Tibial nerve (tissue), 4 donors: ENCODE data around the gene ACOXL.

ENCODE experiments used
- EP300 ChIP-seq, 2 donors: sonication (generic); formaldehyde crosslinking; IDR thresholded peaks; one replicate each; pipeline ENCODE4 v1.6.1; 2017; ENCODE audit warnings: antibody characterized with exemption in 2 of 2, mild to moderate bottlenecking in 1 of 2
- POLR2A ChIP-seq, 2 donors: fragments of 450-650 bp; IDR thresholded peaks; one replicate each; pipeline ENCODE4 v1.6.1; 2017; ENCODE audit warnings: antibody characterized with exemption in 2 of 2, mild to moderate bottlenecking in 2 of 2, moderate library complexity in 2 of 2
- TF ChIP-seq, protein P1 (sequence below), 5 experiments: fragments of 200-600 bp in 3 of 5; fragments of 450-650 bp in 2 of 5; sonication (generic) in 3 of 5; IDR thresholded peaks; one replicate each; pipeline ENCODE4 v1.5.1; 2016 to 2019; ENCODE audit warnings: antibody characterized with exemption in 5 of 5, mild to moderate bottlenecking in 3 of 5, moderate library complexity in 2 of 5

- TF ChIP-seq, protein P1, sequence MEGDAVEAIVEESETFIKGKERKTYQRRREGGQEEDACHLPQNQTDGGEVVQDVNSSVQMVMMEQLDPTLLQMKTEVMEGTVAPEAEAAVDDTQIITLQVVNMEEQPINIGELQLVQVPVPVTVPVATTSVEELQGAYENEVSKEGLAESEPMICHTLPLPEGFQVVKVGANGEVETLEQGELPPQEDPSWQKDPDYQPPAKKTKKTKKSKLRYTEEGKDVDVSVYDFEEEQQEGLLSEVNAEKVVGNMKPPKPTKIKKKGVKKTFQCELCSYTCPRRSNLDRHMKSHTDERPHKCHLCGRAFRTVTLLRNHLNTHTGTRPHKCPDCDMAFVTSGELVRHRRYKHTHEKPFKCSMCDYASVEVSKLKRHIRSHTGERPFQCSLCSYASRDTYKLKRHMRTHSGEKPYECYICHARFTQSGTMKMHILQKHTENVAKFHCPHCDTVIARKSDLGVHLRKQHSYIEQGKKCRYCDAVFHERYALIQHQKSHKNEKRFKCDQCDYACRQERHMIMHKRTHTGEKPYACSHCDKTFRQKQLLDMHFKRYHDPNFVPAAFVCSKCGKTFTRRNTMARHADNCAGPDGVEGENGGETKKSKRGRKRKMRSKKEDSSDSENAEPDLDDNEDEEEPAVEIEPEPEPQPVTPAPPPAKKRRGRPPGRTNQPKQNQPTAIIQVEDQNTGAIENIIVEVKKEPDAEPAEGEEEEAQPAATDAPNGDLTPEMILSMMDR (IDR thresholded peaks at IDR 0.05) = no peak
- no peak for TF ChIP-seq POLR2A (IDR thresholded peaks at IDR 0.05)
- TF ChIP-seq EP300 (IDR thresholded peaks at IDR 0.05) = no peak
These were observed 425.4 kb downstream of the ACOXL start for GRCh38 chr2:111157798-111158197.
